HL-60 (cell line): ENCODE data around the gene SRP19.
A peak's percentile ranks its signal among the peaks of the same experiment; 100 is the strongest.

ENCODE experiments used
- DNase-seq, 2 experiments: peaks; one replicate each; pipeline ENCODE4 v3.0.0-alpha.2; 2010 to 2020; ENCODE audit warnings: low read depth in 1 of 2, low spot score in 1 of 2
- H3K27ac ChIP-seq: fragments of 250-450 bp; sonication (Bioruptor Pico); replicated peaks from 2 replicates; pipeline ENCODE4 v1.5.1; 2020; ENCODE audit warnings: mild to moderate bottlenecking, moderate library complexity
- H3K27me3 ChIP-seq: fragments of 250-450 bp; sonication (Bioruptor Pico); 2 replicates; pipeline ENCODE4 v1.5.1; 2021; ENCODE audit warnings: mild to moderate bottlenecking, moderate library complexity; ENCODE audit not compliant: insufficient read depth, poor library complexity, severe bottlenecking
- H3K4me3 ChIP-seq: replicated peaks from 2 replicates; pipeline ENCODE4 v1.5.1; 2011; ENCODE audit warnings: mild to moderate bottlenecking, control low read depth, low read length; ENCODE audit not compliant: insufficient read depth
- GABPA ChIP-seq: IDR thresholded peaks from 2 replicates; pipeline ENCODE4 v1.6.1; 2012; ENCODE audit warnings: low read depth
- POLR2AphosphoS5 ChIP-seq: IDR thresholded peaks from 2 replicates; pipeline ENCODE4 v1.6.1; 2012; ENCODE audit warnings: low read depth
- SPI1 ChIP-seq: IDR thresholded peaks from 2 replicates; pipeline ENCODE4 v1.6.1; 2012; ENCODE audit warnings: low read depth, mild to moderate bottlenecking, borderline replicate concordance
- long read RNA-seq: library from polyadenylated mRNA; unstranded; transcript quantifications from one replicate; pipeline ENCODE4 v2.0.0, GENCODE V29; 2020
- TF ChIP-seq, protein P1 (sequence below): IDR thresholded peaks from 2 replicates; pipeline ENCODE4 v1.6.1; 2012; ENCODE audit warnings: low read depth; ENCODE audit not compliant: insufficient replicate concordance
- TF ChIP-seq, protein P2 (sequence below): IDR thresholded peaks from one replicate; pipeline ENCODE4 v1.5.1; 2011; ENCODE audit warnings: low read length, control low read depth, inconsistent platforms; ENCODE audit not compliant: insufficient read depth

The SRP19 gene
- long read RNA-seq, transcript SRP19-201 (5 exons, 937 nt), result minor isoform, 10 of 37 reads
- long read RNA-seq, transcript SRP19-206 (5 exons, 2,841 nt), result major isoform, 18 of 37 reads
- long read RNA-seq, partial matches to known transcripts, result 0 of 37 reads
- long read RNA-seq, other reads (novel, unspliced or antisense), result 5 of 37 reads

DNA sequence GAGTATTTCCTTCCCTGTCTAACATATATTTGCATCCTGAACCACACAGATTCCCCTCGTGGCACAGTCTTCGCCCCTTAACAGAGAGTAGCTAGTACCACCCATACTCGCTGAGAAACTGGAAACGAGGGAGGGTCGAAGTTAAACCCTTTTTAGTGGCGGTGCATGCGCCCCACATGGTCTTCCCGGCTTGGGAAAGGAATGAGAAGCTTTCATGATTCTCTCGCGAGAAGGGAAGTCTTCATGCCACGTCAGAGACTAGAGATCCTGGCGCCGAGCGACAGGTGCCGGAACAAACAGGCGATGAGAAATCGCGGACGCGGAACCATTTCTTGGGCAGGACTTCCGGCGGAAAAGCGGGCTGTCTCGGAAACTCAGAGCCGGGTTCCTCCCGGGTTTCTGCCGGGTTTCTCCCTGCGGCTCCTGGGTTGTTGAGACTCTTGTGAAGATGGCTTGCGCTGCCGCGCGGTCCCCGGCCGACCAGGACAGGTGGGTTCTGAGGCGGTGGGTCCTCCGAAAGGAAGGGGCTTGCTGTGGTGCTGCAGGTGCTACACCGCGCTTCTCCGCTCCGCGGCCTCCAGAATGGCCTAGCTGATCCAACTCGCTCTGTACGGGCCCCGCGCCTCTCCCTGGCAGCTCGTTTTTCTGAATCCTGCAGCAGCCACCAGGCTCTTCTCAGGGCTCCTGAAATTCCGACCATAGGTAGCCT, at the start of gene SRP19:
Gene SRP19 (plus strand): TSS at position 359 of the 709 bp plus-strand sequence. CDS start 90 bp downstream, at position 449.
- H3K27me3 ChIP-seq, result no peaks in the 10 kb centered on the region
- H3K4me3 ChIP-seq, result peak within 1 kb of the TSS; percentile 67
- H3K27ac ChIP-seq, result peak within 1 kb of the TSS; percentile 81
- DNase-seq, result peak; percentile 71 to 88
- TF ChIP-seq, protein P1, sequence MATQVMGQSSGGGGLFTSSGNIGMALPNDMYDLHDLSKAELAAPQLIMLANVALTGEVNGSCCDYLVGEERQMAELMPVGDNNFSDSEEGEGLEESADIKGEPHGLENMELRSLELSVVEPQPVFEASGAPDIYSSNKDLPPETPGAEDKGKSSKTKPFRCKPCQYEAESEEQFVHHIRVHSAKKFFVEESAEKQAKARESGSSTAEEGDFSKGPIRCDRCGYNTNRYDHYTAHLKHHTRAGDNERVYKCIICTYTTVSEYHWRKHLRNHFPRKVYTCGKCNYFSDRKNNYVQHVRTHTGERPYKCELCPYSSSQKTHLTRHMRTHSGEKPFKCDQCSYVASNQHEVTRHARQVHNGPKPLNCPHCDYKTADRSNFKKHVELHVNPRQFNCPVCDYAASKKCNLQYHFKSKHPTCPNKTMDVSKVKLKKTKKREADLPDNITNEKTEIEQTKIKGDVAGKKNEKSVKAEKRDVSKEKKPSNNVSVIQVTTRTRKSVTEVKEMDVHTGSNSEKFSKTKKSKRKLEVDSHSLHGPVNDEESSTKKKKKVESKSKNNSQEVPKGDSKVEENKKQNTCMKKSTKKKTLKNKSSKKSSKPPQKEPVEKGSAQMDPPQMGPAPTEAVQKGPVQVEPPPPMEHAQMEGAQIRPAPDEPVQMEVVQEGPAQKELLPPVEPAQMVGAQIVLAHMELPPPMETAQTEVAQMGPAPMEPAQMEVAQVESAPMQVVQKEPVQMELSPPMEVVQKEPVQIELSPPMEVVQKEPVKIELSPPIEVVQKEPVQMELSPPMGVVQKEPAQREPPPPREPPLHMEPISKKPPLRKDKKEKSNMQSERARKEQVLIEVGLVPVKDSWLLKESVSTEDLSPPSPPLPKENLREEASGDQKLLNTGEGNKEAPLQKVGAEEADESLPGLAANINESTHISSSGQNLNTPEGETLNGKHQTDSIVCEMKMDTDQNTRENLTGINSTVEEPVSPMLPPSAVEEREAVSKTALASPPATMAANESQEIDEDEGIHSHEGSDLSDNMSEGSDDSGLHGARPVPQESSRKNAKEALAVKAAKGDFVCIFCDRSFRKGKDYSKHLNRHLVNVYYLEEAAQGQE, result no peak
- TF ChIP-seq POLR2AphosphoS5 (peak; percentile 63), GABPA (peak; percentile 94), SPI1 (peak; percentile 3; the same call in 1 of the 2 replicates)
- TF ChIP-seq, protein P2, sequence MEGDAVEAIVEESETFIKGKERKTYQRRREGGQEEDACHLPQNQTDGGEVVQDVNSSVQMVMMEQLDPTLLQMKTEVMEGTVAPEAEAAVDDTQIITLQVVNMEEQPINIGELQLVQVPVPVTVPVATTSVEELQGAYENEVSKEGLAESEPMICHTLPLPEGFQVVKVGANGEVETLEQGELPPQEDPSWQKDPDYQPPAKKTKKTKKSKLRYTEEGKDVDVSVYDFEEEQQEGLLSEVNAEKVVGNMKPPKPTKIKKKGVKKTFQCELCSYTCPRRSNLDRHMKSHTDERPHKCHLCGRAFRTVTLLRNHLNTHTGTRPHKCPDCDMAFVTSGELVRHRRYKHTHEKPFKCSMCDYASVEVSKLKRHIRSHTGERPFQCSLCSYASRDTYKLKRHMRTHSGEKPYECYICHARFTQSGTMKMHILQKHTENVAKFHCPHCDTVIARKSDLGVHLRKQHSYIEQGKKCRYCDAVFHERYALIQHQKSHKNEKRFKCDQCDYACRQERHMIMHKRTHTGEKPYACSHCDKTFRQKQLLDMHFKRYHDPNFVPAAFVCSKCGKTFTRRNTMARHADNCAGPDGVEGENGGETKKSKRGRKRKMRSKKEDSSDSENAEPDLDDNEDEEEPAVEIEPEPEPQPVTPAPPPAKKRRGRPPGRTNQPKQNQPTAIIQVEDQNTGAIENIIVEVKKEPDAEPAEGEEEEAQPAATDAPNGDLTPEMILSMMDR, result no peak

DNA sequence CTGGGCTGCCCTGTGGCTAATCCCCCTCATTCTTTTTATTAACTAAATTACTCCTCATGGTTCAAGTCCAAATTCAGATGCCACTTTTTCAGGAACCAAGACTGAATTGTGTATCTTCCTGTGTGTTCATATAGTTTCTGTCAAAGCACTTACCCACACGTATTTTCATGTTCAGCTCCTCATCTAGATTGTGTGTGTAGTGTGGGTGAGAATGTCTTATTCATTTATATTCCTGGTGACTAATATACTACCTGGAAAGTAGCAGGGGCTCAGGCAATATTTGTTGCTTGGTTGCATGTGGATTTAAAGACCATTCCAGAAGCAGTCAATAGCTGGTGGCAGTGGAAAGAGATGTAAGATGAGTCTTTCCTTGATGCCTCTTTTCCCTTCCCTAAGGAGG, 48.5 kb upstream of the SRP19 start:
- TF ChIP-seq, protein P2, result no peak
- TF ChIP-seq, protein P1, result no peak
- no peak for TF ChIP-seq SPI1
- TF ChIP-seq POLR2AphosphoS5, result no peak
- TF ChIP-seq GABPA, result no peak
- H3K4me3 ChIP-seq, result no peak overlapping the region

DNA sequence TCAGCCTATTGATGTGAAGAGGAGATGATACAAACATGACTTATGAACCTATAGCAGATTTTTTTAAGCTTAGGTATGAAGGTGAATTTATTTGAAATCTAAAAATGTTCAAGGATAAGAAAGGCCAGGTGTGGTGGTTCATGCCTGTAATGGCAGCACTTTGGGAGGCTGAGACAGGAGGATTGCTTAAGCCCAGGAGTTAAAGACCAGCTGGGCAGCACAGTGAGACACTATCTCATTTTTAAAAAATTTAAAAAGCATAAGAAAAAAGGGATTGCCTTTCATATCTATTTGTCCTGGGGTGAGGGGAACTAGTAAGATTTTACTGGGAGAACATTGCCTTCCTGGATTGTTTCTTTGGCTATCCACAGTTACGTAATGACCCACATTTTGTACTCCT, 40.8 kb upstream of the SRP19 start:
- Histone ChIP-seq H3K27me3 (no peaks in the 10 kb centered on the region), H3K4me3 (no peak overlapping the region), H3K27ac (no peak overlapping the region)
- TF ChIP-seq POLR2AphosphoS5, result no peak
- no peak for TF ChIP-seq GABPA
- TF ChIP-seq, protein P2, result no peak
- no peak for TF ChIP-seq SPI1
- TF ChIP-seq, protein P1, result no peak
- no peak for DNase-seq

More for the DNA sequence above, 48.5 kb upstream of the SRP19 start:
- no peak for DNase-seq
- Histone ChIP-seq H3K27me3 (no peaks in the 10 kb centered on the region), H3K27ac (no peak overlapping the region)
